H9 (cell line): ENCODE data around the gene HUWE1. TPM values are rescaled to one million over a fixed set of nuclear protein-coding genes. Genes with fewer than 3 reads are reported as not detected.
A peak's percentile ranks its signal among the peaks of the same experiment; 100 is the strongest.

ENCODE experiments used
- DNase-seq: peaks from one replicate; pipeline ENCODE4 v3.0.0-alpha.2; 2017
- H2AFZ ChIP-seq: one replicate; pipeline ENCODE4 v1.6.1; 2013; ENCODE audit warnings: mild to moderate bottlenecking, low read length, control low read depth, moderate library complexity
- H2AK5ac ChIP-seq: 2 replicates; pipeline ENCODE4 v1.6.1; 2013; ENCODE audit warnings: low read length, control low read depth, mixed read lengths; ENCODE audit not compliant: insufficient read length
- H2BK120ac ChIP-seq: one replicate; pipeline ENCODE4 v1.6.1; 2013; ENCODE audit warnings: low read depth, mild to moderate bottlenecking, low read length, control low read depth, inconsistent platforms; ENCODE audit not compliant: poor library complexity, severe bottlenecking
- H2BK12ac ChIP-seq: 2 replicates; pipeline ENCODE4 v1.6.1; 2013; ENCODE audit warnings: low read length, control low read depth, mixed read lengths, low read depth; ENCODE audit not compliant: insufficient read length
- H2BK15ac ChIP-seq: 2 replicates; pipeline ENCODE4 v1.6.1; 2013; ENCODE audit warnings: low read depth, low read length, control low read depth
- H2BK20ac ChIP-seq: one replicate; pipeline ENCODE4 v1.6.1; 2013; ENCODE audit warnings: low read depth, mild to moderate bottlenecking, low read length, control low read depth, inconsistent platforms; ENCODE audit not compliant: poor library complexity, severe bottlenecking
- H2BK5ac ChIP-seq: 2 replicates; pipeline ENCODE4 v1.6.1; 2013; ENCODE audit warnings: low read length, control low read depth, mixed read lengths; ENCODE audit not compliant: insufficient read length
- H3K14ac ChIP-seq: 2 replicates; pipeline ENCODE4 v1.6.1; 2013; ENCODE audit warnings: low read length, control low read depth; ENCODE audit not compliant: insufficient read depth
- H3K18ac ChIP-seq: 2 replicates; pipeline ENCODE4 v1.6.1; 2013; ENCODE audit warnings: low read depth, mild to moderate bottlenecking, mixed read lengths, low read length, control low read depth; ENCODE audit not compliant: insufficient read length
- H3K23ac ChIP-seq: 2 replicates; pipeline ENCODE4 v1.6.1; 2013; ENCODE audit warnings: low read length, control low read depth, mixed read lengths, low read depth; ENCODE audit not compliant: insufficient read length
- H3K23me2 ChIP-seq: 2 replicates; pipeline ENCODE4 v1.6.1; 2013; ENCODE audit warnings: low read depth, mild to moderate bottlenecking, mixed read lengths, low read length, control low read depth; ENCODE audit not compliant: insufficient read length, poor library complexity, severe bottlenecking
- H3K27ac ChIP-seq: 2 replicates; pipeline ENCODE4 v1.5.1; 2013; ENCODE audit warnings: low read length, control low read depth, mixed read lengths, low read depth; ENCODE audit not compliant: insufficient read length
- H3K27me3 ChIP-seq: 2 replicates; pipeline ENCODE4 v1.6.1; 2013; ENCODE audit warnings: low read length, control low read depth, inconsistent platforms; ENCODE audit not compliant: insufficient read depth
- H3K4ac ChIP-seq: 2 replicates; pipeline ENCODE4 v1.6.1; 2013; ENCODE audit warnings: low read depth, mild to moderate bottlenecking, control low read depth, inconsistent platforms, low read length, moderate library complexity
- H3K4me1 ChIP-seq: 2 replicates; pipeline ENCODE4 v1.6.1; 2013; ENCODE audit warnings: low read length, control low read depth, inconsistent platforms; ENCODE audit not compliant: insufficient read depth
- H3K4me2 ChIP-seq: 2 replicates; pipeline ENCODE4 v1.6.1; 2013; ENCODE audit warnings: low read length, control low read depth, mixed read lengths; ENCODE audit not compliant: insufficient read length, insufficient read depth
- H3K56ac ChIP-seq: 2 replicates; pipeline ENCODE4 v1.6.1; 2013; ENCODE audit warnings: low read depth, mild to moderate bottlenecking, mixed read lengths, low read length, control low read depth; ENCODE audit not compliant: insufficient read length
- H3K79me1 ChIP-seq: 2 replicates; pipeline ENCODE4 v1.6.1; 2013; ENCODE audit warnings: low read depth, mild to moderate bottlenecking, moderate library complexity, low read length, control low read depth, inconsistent platforms; ENCODE audit not compliant: insufficient read depth, poor library complexity, severe bottlenecking
- H3K79me2 ChIP-seq: 2 replicates; pipeline ENCODE4 v1.6.1; 2013; ENCODE audit warnings: low read length, control low read depth, inconsistent platforms; ENCODE audit not compliant: insufficient read depth
- H3K9ac ChIP-seq: 2 replicates; pipeline ENCODE4 v1.6.1; 2013; ENCODE audit warnings: low read length, control low read depth, mixed read lengths; ENCODE audit not compliant: insufficient read length; ENCODE audit errors: extremely low read depth
- H3K9me3 ChIP-seq: one replicate; pipeline ENCODE4 v1.6.1; 2013; ENCODE audit warnings: low read depth, low read length, inconsistent platforms; ENCODE audit not compliant: control insufficient read depth
- H3T11ph ChIP-seq: one replicate; pipeline ENCODE4 v1.6.1; 2013; ENCODE audit warnings: mild to moderate bottlenecking, low read length, control low read depth, inconsistent platforms
- H4K20me1 ChIP-seq: one replicate; pipeline ENCODE4 v1.6.1; 2013; ENCODE audit not compliant: control insufficient read depth, insufficient read length, insufficient read depth
- H4K5ac ChIP-seq: 2 replicates; pipeline ENCODE4 v1.6.1; 2013; ENCODE audit warnings: low read depth, mild to moderate bottlenecking, mixed read lengths, low read length, control low read depth; ENCODE audit not compliant: insufficient read length
- H4K8ac ChIP-seq: replicated peaks from 2 replicates; pipeline ENCODE4 v1.6.1; 2013; ENCODE audit warnings: low read length, control low read depth, mixed read lengths, low read depth; ENCODE audit not compliant: insufficient read length
- H4K91ac ChIP-seq: 2 replicates; pipeline ENCODE4 v1.6.1; 2013; ENCODE audit warnings: low read depth, mild to moderate bottlenecking, moderate library complexity, mixed read lengths, low read length, control low read depth; ENCODE audit not compliant: insufficient read length
- H3K27ac Mint-ChIP-seq, 3 experiments: 2 replicates in 2 of 3; 3 replicates in 1 of 3; pipeline ENCODE4 v1.8.0; 2020 to 2021; ENCODE audit warnings: mixed read lengths in 3 of 3, mild to moderate bottlenecking in 1 of 3, moderate library complexity in 1 of 3
- H3K27me3 Mint-ChIP-seq: 2 replicates; pipeline ENCODE4 v1.8.0; 2021; ENCODE audit warnings: low read depth, mild to moderate bottlenecking, moderate library complexity, mixed read lengths
- H3K36me3 Mint-ChIP-seq, 3 experiments: 2 replicates in 2 of 3; 3 replicates in 1 of 3; pipeline ENCODE4 v1.8.0; 2020 to 2021; ENCODE audit warnings: low read depth in 3 of 3, mixed read lengths in 3 of 3; ENCODE audit not compliant: insufficient read depth in 1 of 3
- H3K4me1 Mint-ChIP-seq, 2 experiments: 2 replicates each; pipeline ENCODE4 v1.8.0; 2020; ENCODE audit warnings: mixed read lengths in 2 of 2
- H3K4me3 Mint-ChIP-seq, 2 experiments: 2 replicates in 1 of 2; 3 replicates in 1 of 2; pipeline ENCODE4 v1.8.0; 2020 to 2021; ENCODE audit warnings: mild to moderate bottlenecking in 2 of 2, mixed read lengths in 2 of 2, moderate library complexity in 1 of 2
- H3K9me3 Mint-ChIP-seq, 2 experiments: 2 replicates in 1 of 2; 3 replicates in 1 of 2; pipeline ENCODE4 v1.8.0; 2020; ENCODE audit warnings: mild to moderate bottlenecking in 2 of 2, mixed read lengths in 2 of 2, moderate library complexity in 1 of 2
- WGBS: extraction: QIAGEN DNeasy Blood & Tissue Kit; methylation state at CpG from one replicate; pipeline ENCODE4 v1.1.7; 2013; ENCODE audit warnings: missing lambda C conversion rate, low lambda C conversion rate, mixed read lengths; ENCODE audit not compliant: insufficient read length; ENCODE audit errors: extremely low coverage; 5-methylcytosine and 5-hydroxymethylcytosine counted together
- total RNA-seq: library from RNA; stranded (reverse); gene quantifications from 2 replicates; pipeline ENCODE4 v1.2.1, GENCODE V29; 2021
- TF ChIP-seq, protein P1 (sequence below): fragments of 200-600 bp; sonication (generic); conservative IDR thresholded peaks from 3 replicates; pipeline ENCODE4 v1.8.0; 2021; ENCODE audit warnings: antibody characterized with exemption, mild to moderate bottlenecking

Gene HUWE1
- total RNA-seq, 1 experiment from 2014 or later, result 230 TPM

DNA sequence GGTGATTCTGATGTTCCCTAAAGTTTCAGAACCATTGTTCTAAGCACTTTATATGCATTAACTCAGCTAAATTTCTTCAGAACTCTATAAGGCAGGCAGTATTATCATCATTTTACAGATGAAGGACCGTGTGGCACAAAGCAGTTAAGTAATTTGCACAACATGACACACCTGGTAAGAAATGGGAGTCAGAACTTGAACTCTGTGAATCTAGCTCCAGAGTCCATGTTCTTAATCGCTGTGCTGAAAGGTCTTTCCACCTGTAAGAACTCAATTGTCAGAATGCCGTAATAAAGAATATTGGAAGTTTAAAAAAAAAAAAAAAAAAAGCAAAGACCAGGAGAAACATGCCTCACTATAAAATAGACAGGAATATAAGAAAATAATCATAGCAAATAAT lies 9.2 kb downstream of the HUWE1 start:
- no peak overlapping the region for H3K4me3 Mint-ChIP-seq
- H3K18ac ChIP-seq, result no peak overlapping the region
- no peak overlapping the region for H2BK20ac ChIP-seq
- H3K4me2 ChIP-seq, result no peak overlapping the region
- H3K4ac ChIP-seq, result no peak overlapping the region
- no peak overlapping the region for H3K14ac ChIP-seq
- H2AK5ac ChIP-seq, result no peak overlapping the region
- H4K8ac ChIP-seq, result no peak overlapping the region
- no peak overlapping the region for H2BK120ac ChIP-seq
- H2AFZ ChIP-seq, result no peak overlapping the region
- DNase-seq, result no peak
- no peak overlapping the region for H3K9ac ChIP-seq
- no peak overlapping the region for H3T11ph ChIP-seq
- H3K9me3 ChIP-seq, result peaks cover 16% of the 10 kb centered on the region
- peaks cover 59 to 67% of the 10 kb centered on the region in 2 experiments for H3K9me3 Mint-ChIP-seq
- no peaks in the 10 kb centered on the region for H4K20me1 ChIP-seq
- no peak overlapping the region for H3K56ac ChIP-seq
- H3K23me2 ChIP-seq, result no peaks in the 10 kb centered on the region
- 0 out of 7 replicates have a peak overlapping the region, but pooled peaks of 1 of the 3 experiments have one; percentile 15 for H3K27ac Mint-ChIP-seq
- WGBS, result no CpG with 5 or more reads among the region's 3 CpGs
- H3K27me3 Mint-ChIP-seq, result 0 out of 2 replicates have a peak, but pooled peaks cover under 1% of the 10 kb centered on the region
- no peak overlapping the region for H2BK15ac ChIP-seq
- H3K79me1 ChIP-seq, result no peaks in the 10 kb centered on the region
- H2BK5ac ChIP-seq, result no peak overlapping the region
- no peak overlapping the region for H4K5ac ChIP-seq
- TF ChIP-seq, protein P1, sequence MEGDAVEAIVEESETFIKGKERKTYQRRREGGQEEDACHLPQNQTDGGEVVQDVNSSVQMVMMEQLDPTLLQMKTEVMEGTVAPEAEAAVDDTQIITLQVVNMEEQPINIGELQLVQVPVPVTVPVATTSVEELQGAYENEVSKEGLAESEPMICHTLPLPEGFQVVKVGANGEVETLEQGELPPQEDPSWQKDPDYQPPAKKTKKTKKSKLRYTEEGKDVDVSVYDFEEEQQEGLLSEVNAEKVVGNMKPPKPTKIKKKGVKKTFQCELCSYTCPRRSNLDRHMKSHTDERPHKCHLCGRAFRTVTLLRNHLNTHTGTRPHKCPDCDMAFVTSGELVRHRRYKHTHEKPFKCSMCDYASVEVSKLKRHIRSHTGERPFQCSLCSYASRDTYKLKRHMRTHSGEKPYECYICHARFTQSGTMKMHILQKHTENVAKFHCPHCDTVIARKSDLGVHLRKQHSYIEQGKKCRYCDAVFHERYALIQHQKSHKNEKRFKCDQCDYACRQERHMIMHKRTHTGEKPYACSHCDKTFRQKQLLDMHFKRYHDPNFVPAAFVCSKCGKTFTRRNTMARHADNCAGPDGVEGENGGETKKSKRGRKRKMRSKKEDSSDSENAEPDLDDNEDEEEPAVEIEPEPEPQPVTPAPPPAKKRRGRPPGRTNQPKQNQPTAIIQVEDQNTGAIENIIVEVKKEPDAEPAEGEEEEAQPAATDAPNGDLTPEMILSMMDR, result no peak
- H3K79me2 ChIP-seq, result peaks cover 14% of the 10 kb centered on the region; the same call in 1 of the 2 replicates
- H3K27me3 ChIP-seq, result no peaks in the 10 kb centered on the region
- no peak overlapping the region for H3K27ac ChIP-seq
- H4K91ac ChIP-seq, result no peak overlapping the region
- peaks cover 41 to 89% (median 67%) of the 10 kb centered on the region in 3 experiments for H3K36me3 Mint-ChIP-seq
- no peaks in the 10 kb centered on the region for H3K4me1 ChIP-seq
- H2BK12ac ChIP-seq, result no peak overlapping the region
- H3K23ac ChIP-seq, result no peak overlapping the region
- H3K4me1 Mint-ChIP-seq, result peaks cover 2 to 8% of the 10 kb centered on the region in 2 experiments; a peak in 3 of 4 replicates
